BLaER1 treated with 17β-estradiol and CSF1 and Interleukin-3, amounts not matched to agents 10 nM and 100 nM (cell line): Measurements from ENCODE around the gene TOP2B.

Experiments used
- H3K27ac ChIP-seq, 11 experiments: shearing (Covaris generic); formaldehyde crosslinking; 2 replicates each; pipeline ENCODE4 v1.8.1; 2022
- H3K27me3 ChIP-seq, 11 experiments: shearing (Covaris generic); formaldehyde crosslinking; 2 replicates each; pipeline ENCODE4 v1.8.1; 2022
- H3K36me3 ChIP-seq, 11 experiments: shearing (Covaris generic); formaldehyde crosslinking; 2 replicates each; pipeline ENCODE4 v1.8.1; 2022
- H3K4me1 ChIP-seq, 10 experiments: shearing (Covaris generic); formaldehyde crosslinking; 2 replicates each; pipeline ENCODE4 v1.8.1; 2022
- H3K4me2 ChIP-seq, 11 experiments: shearing (Covaris generic); formaldehyde crosslinking; 2 replicates each; pipeline ENCODE4 v1.8.1; 2022
- H3K4me3 ChIP-seq, 10 experiments: shearing (Covaris generic); formaldehyde crosslinking; 2 replicates each; pipeline ENCODE4 v1.8.1; 2022
- H3K9ac ChIP-seq, 11 experiments: shearing (Covaris generic); formaldehyde crosslinking; 2 replicates each; pipeline ENCODE4 v1.8.1; 2022
- H3K9me3 ChIP-seq, 11 experiments: shearing (Covaris generic); formaldehyde crosslinking; replicated peaks in 1 of 11; 2 replicates each; pipeline ENCODE4 v1.8.1; 2022
- H4K20me1 ChIP-seq, 11 experiments: shearing (Covaris generic); formaldehyde crosslinking; 2 replicates each; pipeline ENCODE4 v1.8.1; 2022
- Cebpa-rat ChIP-seq, 11 experiments: shearing (Covaris generic); IDR thresholded peaks; 2 replicates each; pipeline ENCODE4 v1.8.1; 2022

Gene TOP2B

GRCh38 chr3:25587526-25587925 lies 77.2 kb downstream of the TOP2B start:
- Histone ChIP-seq H3K9ac (no peak overlapping the region), H3K36me3 (no peaks in the 10 kb centered on the region), H3K9me3 (peaks cover 0 to 5% (median 0%) of the 10 kb centered on the region in 11 experiments; a peak in 2 of 22 replicates), H3K27ac (no peak overlapping the region), H3K4me1 (peaks cover 12 to 54% (median 32%) of the 10 kb centered on the region in 10 experiments), H3K4me2 (no peak overlapping the region), H3K4me3 (no peak overlapping the region), H3K27me3 (no peaks in the 10 kb centered on the region), H4K20me1 (no peaks in the 10 kb centered on the region; a peak in 1 of 22 replicates)
- no peak for TF ChIP-seq Cebpa-rat (IDR thresholded peaks at IDR 0.05)

- Histone ChIP-seq H3K27me3 (no peaks in the 10 kb centered on the region), H3K4me2 (no peak overlapping the region), H3K9me3 (peaks cover 0 to 5% (median 0%) of the 10 kb centered on the region in 11 experiments; a peak in 2 of 22 replicates), H4K20me1 (no peaks in the 10 kb centered on the region; a peak in 1 of 22 replicates), H3K27ac (no peak overlapping the region; a peak in 2 of 22 replicates), H3K9ac (no peak overlapping the region), H3K36me3 (no peaks in the 10 kb centered on the region), H3K4me1 (peaks cover 15 to 56% (median 34%) of the 10 kb centered on the region in 10 experiments), H3K4me3 (no peak overlapping the region)
- TF ChIP-seq Cebpa-rat (IDR thresholded peaks at IDR 0.05): no peak
These were observed 77.6 kb downstream of the TOP2B start for GRCh38 chr3:25587094-25587493.

- no peak overlapping the region for H3K4me2 ChIP-seq
- TF ChIP-seq Cebpa-rat (IDR thresholded peaks at IDR 0.05): no peak
- H3K36me3 ChIP-seq: no peaks in the 10 kb centered on the region
- H3K27me3 ChIP-seq: no peaks in the 10 kb centered on the region
- peaks cover 0 to 5% (median 0%) of the 10 kb centered on the region in 11 experiments; a peak in 2 of 22 replicates for H3K9me3 ChIP-seq
- H3K4me3 ChIP-seq: no peak overlapping the region
- H3K9ac ChIP-seq: no peak overlapping the region
- H3K27ac ChIP-seq: no peak overlapping the region; a peak in 2 of 22 replicates
- no peaks in the 10 kb centered on the region for H4K20me1 ChIP-seq
- peaks cover 18 to 62% (median 37%) of the 10 kb centered on the region in 10 experiments for H3K4me1 ChIP-seq
These were observed 78.2 kb downstream of the TOP2B start for GRCh38 chr3:25586553-25586952.

GRCh38 chr3:25586167-25586505 lies 78.6 kb downstream of the TOP2B start:
- Histone ChIP-seq H3K36me3 (no peaks in the 10 kb centered on the region), H3K27ac (no peak overlapping the region), H3K4me3 (no peak overlapping the region), H3K9me3 (peaks cover 0 to 5% (median 0%) of the 10 kb centered on the region in 11 experiments; a peak in 2 of 22 replicates), H3K27me3 (no peaks in the 10 kb centered on the region), H3K9ac (no peak overlapping the region), H4K20me1 (no peaks in the 10 kb centered on the region), H3K4me2 (no peak overlapping the region), H3K4me1 (peaks cover 18 to 65% (median 37%) of the 10 kb centered on the region in 10 experiments)
- no peak for TF ChIP-seq Cebpa-rat (IDR thresholded peaks at IDR 0.05)

- H3K9ac ChIP-seq: no peak overlapping the region; a peak in 1 of 22 replicates
These were observed 79.1 kb downstream of the TOP2B start for GRCh38 chr3:25585361-25586166.

DNA sequence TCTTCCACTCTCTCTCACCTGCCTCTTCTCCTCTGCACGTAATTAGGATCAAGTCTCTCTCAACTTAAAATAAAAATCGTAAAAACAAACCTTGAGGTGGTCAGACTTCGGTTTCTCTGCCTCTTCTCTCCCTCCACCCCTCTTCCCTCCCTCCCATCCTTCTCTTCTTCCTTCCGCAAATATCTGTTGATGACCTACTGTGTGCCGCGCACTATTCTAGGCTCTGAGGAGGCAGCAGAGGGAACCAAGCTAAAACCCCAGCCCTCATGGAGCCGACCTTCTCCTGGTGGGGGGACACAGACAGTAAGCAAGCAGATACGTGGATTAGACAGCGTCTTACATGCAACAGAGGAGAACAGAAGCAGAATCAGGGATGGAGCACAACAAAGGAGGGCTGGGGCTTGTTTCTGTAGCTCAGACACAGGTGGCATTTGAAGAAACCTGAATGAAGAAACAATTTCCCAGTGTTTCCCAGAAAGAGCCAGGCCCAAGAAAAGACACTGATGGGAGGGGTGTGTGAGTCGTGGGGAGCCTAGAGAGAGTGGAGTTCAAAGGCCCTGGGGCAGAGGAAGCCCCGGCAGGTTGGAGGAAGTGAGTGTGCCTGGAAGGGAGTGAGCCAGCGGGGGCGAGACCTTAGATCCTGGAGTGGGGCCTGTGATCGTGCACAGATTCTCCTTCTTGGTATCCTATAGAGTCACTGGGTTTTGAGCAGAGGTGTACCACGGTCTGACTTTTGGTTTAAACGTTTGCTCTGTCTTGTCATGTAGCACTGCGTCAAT lies 80.5 kb downstream of the TOP2B start:
- H3K36me3 ChIP-seq: no peaks in the 10 kb centered on the region
- no peak for TF ChIP-seq Cebpa-rat (IDR thresholded peaks at IDR 0.05)
- H3K9me3 ChIP-seq: peaks cover 0 to 5% (median 0%) of the 10 kb centered on the region in 11 experiments; a peak in 2 of 22 replicates
- peaks cover 8 to 45% (median 26%) of the 10 kb centered on the region in 10 experiments for H3K4me1 ChIP-seq
- H4K20me1 ChIP-seq: no peaks in the 10 kb centered on the region
- H3K27ac ChIP-seq: no peak overlapping the region
- H3K4me3 ChIP-seq: no peak overlapping the region
- no peak overlapping the region; a peak in 1 of 22 replicates for H3K4me2 ChIP-seq
- H3K9ac ChIP-seq: no peak overlapping the region
- no peaks in the 10 kb centered on the region for H3K27me3 ChIP-seq

More at GRCh38 chr3:25585361-25586166, 79.1 kb downstream of the TOP2B start:
- Histone ChIP-seq H3K9me3 (peaks cover 0 to 5% (median 0%) of the 10 kb centered on the region in 11 experiments; a peak in 2 of 22 replicates), H3K27me3 (no peaks in the 10 kb centered on the region), H3K4me3 (no peak overlapping the region), H3K4me1 (peaks cover 18 to 59% (median 37%) of the 10 kb centered on the region in 10 experiments), H3K4me2 (peak overlapping the region in 5 of 11 experiments; percentile 1 to 33 (median 11); a peak in 7 of 22 replicates), H3K27ac (0 out of 22 replicates have a peak overlapping the region, but pooled peaks of 1 of the 11 experiments have one; percentile 3), H3K36me3 (no peaks in the 10 kb centered on the region), H4K20me1 (no peaks in the 10 kb centered on the region)
- TF ChIP-seq Cebpa-rat (IDR thresholded peaks at IDR 0.05): no peak

- H3K27me3 ChIP-seq: no peaks in the 10 kb centered on the region
- H3K9ac ChIP-seq: no peak overlapping the region
These were observed 81.4 kb downstream of the TOP2B start for GRCh38 chr3:25583343-25583742.

DNA sequence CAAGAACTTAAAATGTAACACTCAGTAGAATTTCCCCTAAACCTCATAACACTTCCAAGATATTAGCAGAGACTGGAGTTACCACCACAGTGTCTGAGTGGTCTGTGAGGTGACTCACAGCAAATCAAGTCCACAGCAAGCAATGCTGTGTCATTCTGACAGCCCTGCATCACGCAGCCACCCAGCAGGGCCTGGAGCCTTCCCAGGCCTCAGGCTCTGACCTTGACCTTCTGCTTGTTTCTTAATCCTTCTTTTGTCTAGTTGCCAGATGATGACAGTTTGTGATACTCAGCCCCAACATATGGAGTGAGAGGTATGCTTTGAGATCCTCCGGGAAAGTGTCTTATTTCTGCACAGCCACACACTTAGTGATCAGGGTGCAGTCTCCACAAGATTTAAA lies 82.5 kb downstream of the TOP2B start:
- peak overlapping the region in 2 of 11 experiments; percentile 27 to 33; a peak in 2 of 22 replicates for H3K9ac ChIP-seq
- H3K27ac ChIP-seq: peak overlapping the region in 6 of 11 experiments; percentile 16 to 64 (median 40); a peak in 9 of 22 replicates
- H3K4me3 ChIP-seq: no peak overlapping the region
- H3K9me3 ChIP-seq: no peaks in the 10 kb centered on the region
- no peak for TF ChIP-seq Cebpa-rat (IDR thresholded peaks at IDR 0.05)
- no peaks in the 10 kb centered on the region for H4K20me1 ChIP-seq
- peak overlapping the region in 4 of 11 experiments; percentile 33 to 44 (median 42); a peak in 7 of 22 replicates for H3K4me2 ChIP-seq
- no peaks in the 10 kb centered on the region for H3K36me3 ChIP-seq
- H3K4me1 ChIP-seq: peaks cover 0 to 35% (median 15%) of the 10 kb centered on the region in 10 experiments; a peak in 13 of 20 replicates
- H3K27me3 ChIP-seq: no peaks in the 10 kb centered on the region

More at GRCh38 chr3:25583343-25583742, 81.4 kb downstream of the TOP2B start:
- H3K4me1 ChIP-seq: peaks cover under 1 to 37% (median 18%) of the 10 kb centered on the region in 10 experiments; a peak in 16 of 20 replicates
- peaks cover 0 to 5% (median 0%) of the 10 kb centered on the region in 11 experiments; a peak in 2 of 22 replicates for H3K9me3 ChIP-seq
- no peaks in the 10 kb centered on the region for H3K36me3 ChIP-seq
- H3K4me2 ChIP-seq: no peak overlapping the region
- H3K27ac ChIP-seq: peak overlapping the region in 1 of 11 experiments; percentile 64; a peak in 2 of 22 replicates
- no peak for TF ChIP-seq Cebpa-rat (IDR thresholded peaks at IDR 0.05)
- no peaks in the 10 kb centered on the region for H4K20me1 ChIP-seq
- H3K4me3 ChIP-seq: no peak overlapping the region
